ENCODE measurements around the gene RAI1.

RAI1 gene

GRCh38 chr17:17810084-17810894 lies 129.0 kb downstream of the RAI1 start:
- peak in 14 of 58 donors; percentile 22 to 60 (median 32) for DNase-seq

GRCh38 chr17:17810895-17811248 lies 129.6 kb downstream of the RAI1 start:
- no peak for DNase-seq

GRCh38 chr17:17811381-17812210 lies 130.3 kb downstream of the RAI1 start:
- DNase-seq: peak in 1 of 58 donors; percentile 31

GRCh38 chr17:17812211-17813054 lies 131.2 kb downstream of the RAI1 start:
- peak in 46 of 58 donors; percentile 15 to 77 (median 57) for DNase-seq

GRCh38 chr17:17813055-17813724 lies 131.9 kb downstream of the RAI1 start:
- DNase-seq: no peak

- DNase-seq: no peak
Measured at GRCh38 chr17:17813725-17814095, 132.5 kb downstream of the RAI1 start.

GRCh38 chr17:17814162-17815061 lies 133.2 kb downstream of the RAI1 start:
- peak in 2 of 58 donors; percentile 24 to 33 for DNase-seq

GRCh38 chr17:17815062-17815406 lies 133.8 kb downstream of the RAI1 start:
- DNase-seq: peak in 6 of 58 donors; percentile 42 to 66 (median 50)

GRCh38 chr17:17815436-17816200 lies 134.4 kb downstream of the RAI1 start:
- DNase-seq: peak in 20 of 58 donors; percentile 24 to 69 (median 48)

- peak in 26 of 58 donors; percentile 20 to 68 (median 34) for DNase-seq
Measured at GRCh38 chr17:17816240-17816814, 135.1 kb downstream of the RAI1 start.

- no peak for DNase-seq
Measured at GRCh38 chr17:17816831-17817551, 135.7 kb downstream of the RAI1 start.

GRCh38 chr17:17817552-17817947 lies 136.3 kb downstream of the RAI1 start:
- DNase-seq: no peak

- DNase-seq: peak in 3 of 58 donors; percentile 17 to 47 (median 22)
Measured at GRCh38 chr17:17818088-17818526, 136.8 kb downstream of the RAI1 start.

- no peak for DNase-seq
Measured at GRCh38 chr17:17819111-17819510, 137.9 kb downstream of the RAI1 start.

GRCh38 chr17:17819561-17819995 lies 138.3 kb downstream of the RAI1 start:
- peak in 29 of 58 donors; percentile 20 to 88 (median 46) for DNase-seq

- no peak for DNase-seq
Measured at GRCh38 chr17:17820046-17820445, 138.8 kb downstream of the RAI1 start.

- DNase-seq: peak in 4 of 58 donors; percentile 21 to 32 (median 30)
Measured at GRCh38 chr17:17820463-17821158, 139.4 kb downstream of the RAI1 start.
